Stimulated activated CD4-positive, alpha-beta T cell treated with anti-CD3 and anti-CD28 coated beads, Interleukin-12 subunit alpha, Interleukin-12 subunit beta, amount 100 ng/mL, for 4 hours (primary cell): Measurements from ENCODE around the gene TBC1D24.
"Not testable (repeated sequence)": the region's sequence is repeated elsewhere in the genome, so short reads cannot be mapped to it uniquely, and the experiment has no call there.

ENCODE experiments used
- DNase-seq: peaks from one replicate; pipeline ENCODE4 v3.0.0-alpha.2; 2020

Gene TBC1D24

GRCh38 chr16:2533912-2534311, 59.0 kb downstream of the TBC1D24 start:
- DNase-seq: no peak

- not testable (repeated sequence) for DNase-seq
Observed at GRCh38 chr16:2534335-2534734, 59.4 kb downstream of the TBC1D24 start.

- DNase-seq: no peak
Observed at GRCh38 chr16:2535625-2536013, 60.7 kb downstream of the TBC1D24 start.

- DNase-seq: peak; percentile 87
Observed at GRCh38 chr16:2537451-2538379, 62.8 kb downstream of the TBC1D24 start, which contains the start of gene PDPK1. PDPK1 (plus strand) TSS chr16:2538021; CDS start chr16:2538113, 92 bp downstream.

GRCh38 chr16:2539192-2539844, 64.4 kb downstream of the TBC1D24 start:
- not testable (repeated sequence) for DNase-seq

GRCh38 chr16:2539845-2540458, 65.0 kb downstream of the TBC1D24 start:
- DNase-seq: not testable (repeated sequence)

- not testable (repeated sequence) for DNase-seq
Observed at GRCh38 chr16:2540912-2541311, 66.0 kb downstream of the TBC1D24 start.

- DNase-seq: not testable (repeated sequence)
Observed at GRCh38 chr16:2541409-2541808, 66.5 kb downstream of the TBC1D24 start.

GRCh38 chr16:2543771-2544170, 68.8 kb downstream of the TBC1D24 start:
- not testable (repeated sequence) for DNase-seq

GRCh38 chr16:2550283-2550878, 75.5 kb downstream of the TBC1D24 start:
- DNase-seq: not testable (repeated sequence)

- not testable (repeated sequence) for DNase-seq
Observed at GRCh38 chr16:2551420-2551889, 76.5 kb downstream of the TBC1D24 start.

- not testable (repeated sequence) for DNase-seq
Observed at GRCh38 chr16:2554709-2555425, 79.9 kb downstream of the TBC1D24 start.
